GM18909 (cell line): Measurements from ENCODE around the gene CDK15.
"Not testable (repeated sequence)": the region's sequence is repeated elsewhere in the genome, so short reads cannot be mapped to it uniquely, and the experiment has no call there.

Source experiments
- ATAC-seq: cut with Tn5 transposase; IDR thresholded peaks from one replicate; pipeline ENCODE4 v1.9.1; 2021; ENCODE audit warnings: mild to moderate bottlenecking; ENCODE audit not compliant: unreplicated experiment, poor library complexity

CDK15 gene

DNA sequence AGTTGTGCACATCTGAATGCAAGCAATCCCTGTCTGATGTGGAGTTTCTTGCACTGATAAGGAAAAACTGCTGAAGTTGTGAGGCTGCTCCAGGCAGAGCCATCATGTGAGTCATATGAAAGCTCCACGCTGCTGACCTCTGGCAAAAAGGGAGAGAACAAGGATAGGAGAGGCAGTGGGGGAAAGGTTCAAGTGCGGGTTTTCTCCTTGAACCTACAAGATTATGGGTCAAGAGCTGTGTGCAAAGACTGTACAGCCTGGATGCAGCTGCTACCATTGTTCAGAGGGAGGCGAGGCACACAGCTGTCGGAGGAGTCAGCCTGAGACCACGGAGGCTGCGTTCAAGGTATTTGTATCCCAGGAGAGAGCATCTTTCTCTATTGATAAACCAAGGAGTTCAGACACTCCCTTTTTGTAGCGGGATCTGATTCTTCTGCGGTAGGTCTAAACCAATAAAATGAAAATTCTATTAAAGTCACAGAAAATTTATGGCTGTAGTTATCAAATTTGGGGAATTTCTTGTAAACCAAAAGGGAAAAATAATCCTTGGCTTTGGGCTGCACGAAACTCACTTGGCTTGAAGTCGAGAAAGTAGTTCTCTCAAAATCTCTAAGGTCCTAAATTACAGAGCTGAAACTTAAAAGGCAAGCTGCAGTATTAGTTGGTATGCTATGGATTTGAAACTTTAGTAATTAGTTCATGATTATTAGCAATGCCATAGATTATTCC lies at the start of gene CDK15:
Gene CDK15 (plus strand): TSS at position 96 of the 729 bp plus-strand sequence. CDS start 128 bp downstream, at position 224.
- no peak for ATAC-seq

DNA sequence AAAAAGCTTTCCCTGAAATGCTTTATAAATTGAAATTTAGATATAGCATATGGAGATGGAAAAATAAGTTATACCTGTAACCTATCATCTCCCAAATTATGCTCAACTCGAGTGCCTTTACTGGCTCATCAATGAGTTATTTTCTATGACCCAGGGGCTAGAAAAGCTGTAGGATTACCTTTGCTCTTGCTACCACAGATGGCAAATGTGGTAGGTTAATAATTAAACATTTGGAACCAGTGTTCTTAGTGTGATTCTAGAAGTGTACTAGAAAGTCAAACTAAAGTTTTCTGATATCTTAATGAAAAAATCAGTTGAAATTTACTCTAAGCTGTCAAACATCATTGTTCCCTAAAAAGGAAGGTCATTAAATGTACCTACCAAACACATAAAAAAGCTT lies 48.1 kb upstream of the CDK15 start:
- no peak for ATAC-seq

DNA sequence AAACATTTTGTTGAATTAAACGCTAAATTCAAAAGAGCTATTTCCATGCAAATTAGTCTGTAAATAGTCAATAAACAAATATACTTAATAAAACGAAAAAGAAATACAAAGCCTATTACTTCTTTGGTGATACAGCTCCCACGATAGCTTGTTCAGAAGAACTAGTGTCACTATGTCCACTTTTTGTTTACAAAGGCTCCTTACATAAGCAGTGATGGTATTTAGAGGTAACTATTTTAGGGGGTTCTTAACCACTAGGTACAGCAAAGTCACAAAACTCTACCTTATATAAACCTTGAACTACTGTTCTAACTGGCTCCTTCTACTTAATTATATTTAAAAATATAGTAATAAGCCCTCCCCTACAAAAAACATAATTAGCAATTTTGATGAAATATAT lies 47.5 kb upstream of the CDK15 start:
- ATAC-seq = no peak

DNA sequence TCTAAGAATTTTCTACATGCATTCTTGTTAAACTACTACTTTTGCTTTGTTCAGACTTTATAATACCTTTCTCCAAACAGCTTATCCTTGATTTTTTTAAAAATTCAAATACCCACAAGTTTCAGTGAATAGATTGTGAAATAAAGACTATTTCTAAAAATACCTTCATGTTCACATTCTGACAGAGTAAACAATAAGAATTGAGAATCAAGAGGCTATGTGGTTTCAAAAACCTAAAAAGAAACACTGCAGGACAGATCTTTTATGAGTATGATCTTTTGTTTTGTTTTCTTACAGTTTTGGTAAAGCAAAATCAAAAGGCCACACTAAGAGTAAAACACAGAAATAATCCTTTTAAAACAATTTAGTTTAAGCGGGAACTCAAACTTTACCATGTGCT lies 46.8 kb upstream of the CDK15 start:
- ATAC-seq = no peak

DNA sequence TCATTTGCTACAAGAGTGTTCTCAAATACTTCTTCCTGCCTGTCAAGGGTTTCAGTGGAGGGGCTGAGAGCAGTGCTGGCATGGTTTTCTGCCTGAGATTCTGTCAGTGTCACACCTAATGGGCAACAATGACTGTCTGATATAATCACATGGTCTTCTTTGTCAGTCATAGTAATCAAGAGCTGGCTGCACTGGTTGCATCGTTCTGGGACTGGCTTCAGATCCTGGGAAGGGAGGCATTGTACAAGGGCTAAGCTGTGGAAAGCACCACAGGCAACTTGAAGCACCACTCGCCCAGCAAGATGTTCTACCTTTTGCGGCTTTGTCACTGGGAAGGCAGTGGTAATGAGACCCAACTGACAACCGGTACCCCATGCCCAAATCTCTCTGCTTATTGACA lies 45.2 kb upstream of the CDK15 start:
- no peak for ATAC-seq

DNA sequence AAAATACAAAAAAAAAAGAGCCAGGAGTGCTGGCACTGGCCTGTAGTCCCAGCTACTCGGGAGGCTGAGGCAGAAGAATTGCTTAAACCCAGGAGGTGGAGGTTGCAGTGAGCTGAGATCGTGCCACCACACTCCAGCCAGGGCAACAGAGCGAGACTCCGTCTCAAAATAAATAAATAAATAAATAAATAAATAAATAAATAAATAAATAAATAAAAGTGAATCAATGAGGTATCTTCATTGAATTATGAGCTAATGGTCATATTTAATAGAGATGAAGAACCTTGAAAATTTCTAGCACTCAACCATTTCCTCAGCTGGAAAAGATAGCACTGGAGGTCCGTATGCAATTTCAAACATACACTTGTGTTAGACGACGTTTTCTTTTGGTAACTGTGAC lies 41.9 kb upstream of the CDK15 start:
- not testable (repeated sequence) for ATAC-seq

DNA sequence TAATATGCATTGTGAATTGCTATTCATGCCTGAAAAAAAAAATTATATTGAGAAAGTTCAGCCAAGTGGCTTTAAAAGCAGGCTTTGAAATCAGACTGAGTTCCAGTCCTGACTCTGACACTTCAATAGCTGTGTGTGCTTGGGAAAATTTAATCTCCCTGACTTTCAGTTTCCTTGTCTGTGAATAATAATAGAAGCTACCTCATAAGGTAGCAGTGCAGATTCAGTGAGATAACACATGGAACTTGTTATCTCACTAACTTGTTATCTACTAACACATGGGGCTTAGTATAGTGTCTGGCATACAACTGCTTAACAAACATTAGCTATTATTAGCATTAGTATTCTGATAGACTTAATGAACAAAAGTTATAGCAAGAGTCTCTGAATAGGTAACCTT lies 40.5 kb upstream of the CDK15 start:
- ATAC-seq = no peak

DNA sequence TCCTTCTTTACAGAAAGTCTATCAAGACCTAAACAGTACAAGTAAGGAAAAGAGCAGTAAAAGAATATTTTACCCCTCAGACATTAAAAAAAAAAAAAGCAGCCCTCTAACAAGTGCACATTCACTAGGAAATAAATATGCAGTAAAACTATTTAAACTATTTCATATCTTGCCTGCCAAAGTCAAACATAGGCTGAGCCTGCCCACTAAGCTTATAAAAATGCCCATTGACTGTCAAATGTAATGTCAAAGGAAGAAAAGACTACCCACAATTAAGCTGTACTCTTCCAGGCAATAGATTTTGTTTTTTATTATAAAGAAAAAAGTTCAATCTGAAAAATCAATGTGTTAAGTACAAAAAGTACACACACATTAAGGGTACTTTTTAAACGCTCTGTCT lies 37.4 kb upstream of the CDK15 start:
- ATAC-seq = no peak

DNA sequence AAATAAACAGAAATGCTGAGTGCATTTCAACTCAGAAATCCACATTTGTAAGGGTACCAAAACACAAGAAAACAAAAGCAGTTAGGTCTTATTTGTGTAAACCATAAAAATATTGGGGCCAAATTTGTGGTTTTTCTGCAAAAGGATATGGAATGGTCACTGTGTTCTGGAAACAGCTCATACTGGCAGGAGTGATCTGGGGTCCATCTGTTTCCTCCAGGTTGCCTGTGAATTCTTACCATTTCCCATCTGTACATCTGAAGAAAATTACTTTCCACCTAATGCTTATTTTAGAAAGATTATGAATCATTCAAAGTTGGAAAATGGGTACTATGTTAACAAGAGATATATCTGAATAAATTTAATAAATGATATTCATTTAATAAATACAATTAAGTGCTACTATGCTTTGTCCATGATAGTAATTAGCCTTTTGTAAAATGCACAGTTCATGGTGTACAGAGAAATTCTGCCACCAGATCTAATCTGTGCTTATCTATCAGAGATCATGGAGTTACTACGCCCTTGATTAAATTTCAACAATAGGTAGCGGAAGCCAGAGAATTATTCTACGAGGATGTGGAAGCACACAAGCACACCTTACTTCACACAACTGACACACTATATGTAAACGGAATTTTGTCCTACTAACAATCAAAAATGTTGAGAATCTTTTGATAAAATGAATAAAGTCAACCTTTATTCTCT lies 36.5 kb upstream of the CDK15 start:
- no peak for ATAC-seq

DNA sequence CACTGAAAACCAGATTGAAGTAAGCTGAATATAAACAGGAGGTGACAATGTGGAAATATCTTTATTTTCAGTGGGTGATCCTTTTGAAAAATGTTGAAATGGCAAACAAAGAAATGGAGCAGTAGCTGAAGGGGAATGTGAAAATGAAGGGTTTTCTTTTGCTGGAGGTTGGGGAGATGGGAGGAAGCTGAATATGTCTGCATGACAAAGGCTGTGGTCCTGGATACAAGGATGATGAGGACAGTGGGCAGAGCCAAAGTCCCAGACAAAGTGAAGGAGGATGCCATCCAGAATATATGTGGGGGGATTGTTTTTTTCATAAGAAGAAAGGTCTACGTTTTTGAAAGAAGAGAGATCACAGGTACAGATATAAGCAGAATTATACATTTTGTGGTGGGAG lies 32.3 kb upstream of the CDK15 start:
- no peak for ATAC-seq

DNA sequence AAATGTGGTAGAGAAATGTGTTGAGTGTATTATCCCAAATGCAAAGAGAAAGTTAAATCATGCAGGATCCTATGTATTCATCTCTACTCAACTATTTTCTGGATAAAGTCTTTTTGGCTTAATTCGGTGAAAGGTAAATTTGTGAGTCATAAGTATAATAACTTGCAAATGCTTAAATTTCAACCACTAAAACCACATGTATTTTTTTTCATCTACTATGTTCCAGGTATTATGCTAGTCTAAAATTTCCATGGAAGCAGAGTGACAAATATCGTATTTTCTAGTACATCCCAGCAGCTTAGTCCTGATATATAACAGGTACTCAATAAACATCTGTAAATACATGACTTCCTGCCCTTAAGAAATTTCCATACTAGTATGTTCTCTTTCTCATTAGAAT lies 31.8 kb upstream of the CDK15 start:
- ATAC-seq = no peak

DNA sequence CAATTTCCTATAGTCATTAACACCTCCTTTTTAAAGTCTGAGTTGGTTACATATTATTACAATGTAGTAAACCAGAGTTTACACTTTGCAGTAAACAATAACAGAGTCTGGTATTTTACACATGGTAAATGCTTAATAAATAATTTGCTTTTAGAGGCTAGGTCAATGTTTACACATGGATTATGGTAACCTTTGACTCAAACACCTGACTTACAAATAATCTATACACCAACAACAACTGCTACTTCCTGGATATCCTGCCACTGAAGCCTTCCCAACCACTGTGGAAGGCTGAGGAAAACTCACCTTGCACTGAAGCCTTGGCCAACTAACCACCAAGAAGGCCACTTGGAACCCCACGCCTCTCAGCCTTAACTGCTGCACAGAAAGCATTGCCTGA lies 31.0 kb upstream of the CDK15 start:
- no peak for ATAC-seq

DNA sequence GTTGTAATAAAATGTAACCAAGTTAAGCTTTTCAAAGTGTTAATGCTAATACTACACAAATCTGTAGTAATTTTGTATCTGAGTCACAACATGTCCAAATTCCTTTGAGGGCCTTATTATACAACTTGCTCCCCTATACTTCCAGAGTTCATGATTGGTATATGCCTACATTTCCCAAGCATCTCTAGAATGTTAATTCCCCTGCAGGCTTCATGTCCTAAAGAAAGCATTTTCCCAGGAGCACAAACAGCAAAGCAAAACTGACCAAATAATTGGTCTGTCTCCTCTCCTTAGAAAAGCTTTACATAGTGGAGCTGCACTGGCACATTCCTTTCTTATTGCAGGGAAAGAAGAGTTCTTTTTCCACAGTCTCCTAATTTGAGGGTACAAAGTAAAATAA lies 29.3 kb upstream of the CDK15 start:
- ATAC-seq = no peak

DNA sequence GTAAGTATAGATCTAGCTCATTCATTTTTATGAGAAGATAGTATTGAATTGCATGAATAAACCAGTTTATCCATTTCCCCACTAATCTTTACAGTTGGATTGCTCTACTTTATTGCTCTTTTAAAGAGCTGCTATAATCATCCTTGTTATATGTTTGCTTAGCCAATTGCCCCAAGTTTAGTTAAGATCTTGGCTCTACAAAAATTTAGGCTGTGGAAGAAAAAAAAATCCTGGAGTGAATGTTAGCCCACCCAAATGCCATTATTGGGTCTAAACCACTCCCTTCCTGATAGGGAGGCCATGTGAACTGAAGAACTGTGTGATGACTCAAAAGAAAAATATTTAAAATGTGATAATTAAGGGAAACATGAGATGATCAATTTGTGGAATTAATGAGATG lies 28.5 kb upstream of the CDK15 start:
- ATAC-seq = no peak

DNA sequence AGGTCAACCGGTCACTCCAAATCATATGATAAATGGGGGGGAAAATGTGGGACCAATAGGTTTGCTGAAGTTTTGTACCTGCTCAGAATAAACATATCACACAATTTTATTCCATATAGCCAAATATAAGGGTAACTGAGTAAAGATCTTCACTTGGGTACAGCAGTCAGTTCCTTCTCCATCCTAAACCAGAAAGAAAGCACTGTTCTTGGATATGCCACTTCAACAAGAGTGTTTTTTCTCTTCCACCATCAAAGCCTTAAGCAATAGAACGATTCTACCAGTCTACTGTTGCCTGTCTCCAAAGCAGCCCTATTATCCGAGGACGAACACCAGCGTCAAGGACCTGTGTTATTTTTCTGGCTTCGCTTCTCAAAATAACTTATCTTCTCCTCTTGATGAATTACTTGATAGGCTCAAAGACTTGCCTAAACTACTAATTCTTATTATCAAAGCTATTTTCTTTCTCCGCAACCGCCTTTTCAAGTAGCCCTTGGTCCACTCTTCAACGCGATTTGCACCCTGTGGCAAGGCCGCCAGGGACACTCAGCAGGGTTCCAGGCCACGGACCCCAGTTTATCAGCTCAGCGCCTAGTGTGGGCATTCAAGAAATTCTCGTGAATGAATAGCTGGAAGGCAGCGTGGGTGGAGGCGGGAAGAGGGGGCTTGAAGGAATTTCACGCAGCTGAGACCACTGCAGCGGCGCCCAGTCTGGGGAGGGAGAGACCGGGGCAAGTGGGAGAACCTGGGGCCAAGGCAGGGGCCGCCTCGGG lies 26.2 kb upstream of the CDK15 start:
- ATAC-seq = peak; percentile 4

DNA sequence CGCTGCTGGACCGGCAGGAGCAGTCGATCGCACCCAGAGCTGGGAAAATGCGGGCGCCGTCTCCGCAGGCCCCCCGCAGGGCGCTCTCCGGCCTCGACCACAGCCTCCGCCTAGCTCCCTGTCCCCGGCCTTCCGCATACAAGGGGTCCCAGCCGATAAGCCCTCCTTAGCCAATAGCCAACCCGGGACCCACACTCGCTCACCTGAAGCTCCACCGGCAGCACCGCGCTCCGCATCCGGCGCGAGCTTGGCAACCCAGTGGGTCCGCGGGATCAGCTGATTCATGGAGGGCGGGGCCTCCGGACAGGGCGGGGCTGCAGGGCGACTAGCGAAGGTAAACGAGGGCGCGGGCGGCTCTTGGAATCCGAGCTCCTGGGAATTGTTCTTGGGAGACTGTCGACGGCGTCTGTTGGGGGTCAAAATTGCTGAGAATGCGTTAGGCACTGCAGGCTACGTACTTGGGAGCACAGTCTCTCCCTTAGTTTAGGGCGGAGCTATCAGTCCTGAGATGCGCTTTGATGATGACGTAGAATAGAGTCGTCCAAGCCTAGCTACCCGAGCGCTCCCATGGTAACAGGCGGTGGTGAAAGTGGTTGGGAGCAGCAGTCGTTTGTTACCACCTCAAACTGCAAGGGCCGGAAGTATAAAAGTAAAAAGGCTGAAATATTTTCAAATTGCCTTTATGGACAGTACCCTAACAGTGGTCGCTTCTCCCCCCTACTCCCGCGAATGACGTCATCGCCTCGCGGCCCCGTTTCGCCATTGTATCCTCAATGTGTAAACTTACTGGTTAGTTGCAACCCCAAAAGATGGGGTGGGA lies 25.5 kb upstream of the CDK15 start, which contains the start of gene ALS2:
Gene ALS2 (minus strand): TSS at position 260 of the 820 bp plus-strand sequence. CDS start 12,048 bp downstream, outside the sequence.
- ATAC-seq = peak; percentile 94

DNA sequence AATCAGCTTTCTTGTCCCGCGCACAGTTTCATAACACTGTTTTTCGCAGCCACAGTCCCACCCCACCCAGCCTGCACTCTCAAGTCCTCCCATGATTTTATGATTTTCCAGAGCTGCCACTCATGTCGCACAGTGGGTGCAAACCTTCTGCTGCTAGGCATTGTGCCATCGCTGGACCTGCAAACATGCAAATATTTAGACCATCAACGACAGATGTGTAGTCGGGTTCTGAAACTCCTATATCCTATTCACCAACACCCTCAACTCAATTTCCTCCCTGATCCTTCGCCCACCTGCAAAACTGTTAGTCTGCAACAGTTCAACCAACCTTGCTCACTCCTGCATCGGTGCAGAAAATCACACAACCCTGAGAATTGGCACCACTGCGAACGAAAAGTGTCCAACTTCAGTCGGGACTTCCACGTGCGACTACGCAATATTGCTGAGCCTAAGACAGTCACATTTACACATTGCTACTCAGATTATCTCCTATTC lies 24.7 kb upstream of the CDK15 start:
- ATAC-seq = peak; percentile 3

DNA sequence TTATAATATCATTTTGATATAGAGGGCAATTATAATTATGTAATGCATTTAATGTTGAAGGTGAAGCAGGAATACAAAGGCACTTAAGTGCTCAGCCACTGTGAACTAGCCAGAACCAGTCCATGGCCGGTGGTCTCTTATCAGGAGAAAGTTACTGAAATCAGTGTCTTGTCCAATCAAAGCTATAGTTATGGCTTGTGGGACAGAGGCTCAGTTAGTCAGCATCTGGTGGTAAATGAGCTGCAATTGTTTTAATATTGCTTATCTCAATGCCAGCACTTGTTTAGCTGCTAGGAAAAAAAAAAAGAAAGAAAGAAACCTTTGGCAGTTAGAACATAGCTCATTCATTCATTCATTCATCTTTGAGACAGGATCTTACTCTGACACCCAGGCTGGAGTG lies 21.8 kb upstream of the CDK15 start:
- no peak for ATAC-seq

DNA sequence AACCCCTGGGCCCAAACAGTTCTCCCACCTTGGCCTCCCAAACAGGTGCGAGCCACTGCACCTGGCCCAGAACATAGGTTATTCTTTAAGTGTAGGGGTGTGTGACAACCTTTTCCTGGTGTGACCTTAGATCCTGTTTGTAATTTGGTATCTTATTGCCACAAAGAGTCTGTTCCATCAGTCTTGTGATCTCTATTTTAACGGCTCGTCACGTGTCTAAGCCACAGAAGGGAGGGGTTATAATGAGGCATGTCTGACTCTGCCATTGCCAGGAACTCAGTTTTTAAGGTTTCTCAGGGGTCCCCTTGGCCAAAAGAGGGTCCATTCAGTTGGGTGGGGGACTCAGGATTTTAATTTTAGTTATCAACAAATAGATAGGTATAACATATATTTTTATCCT lies 21.2 kb upstream of the CDK15 start:
- no peak for ATAC-seq

DNA sequence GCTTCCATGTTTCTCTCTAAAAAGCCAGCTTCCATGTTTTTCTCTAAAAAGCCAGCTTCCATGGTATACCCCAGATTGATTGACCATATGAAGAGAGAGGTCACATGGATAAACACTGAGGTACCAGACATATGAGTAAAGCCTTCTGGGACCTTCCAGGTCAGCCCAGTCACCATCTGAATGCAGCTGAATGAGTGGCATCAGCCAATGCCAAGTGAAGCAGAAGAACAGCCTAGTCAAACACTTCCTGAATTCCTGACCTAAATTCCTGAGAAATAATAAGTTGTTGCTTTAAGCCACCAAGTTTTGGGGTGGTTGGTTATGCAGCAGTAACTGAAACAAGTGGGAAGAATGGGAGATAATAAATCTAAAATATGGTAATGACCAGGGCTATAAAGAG lies 19.9 kb upstream of the CDK15 start:
- ATAC-seq = no peak
